OCI-LY7 (cell line): ENCODE data around the gene RASAL2. TPM values are rescaled to one million over a fixed set of nuclear protein-coding genes. Genes with fewer than 3 reads are reported as not detected.

Experiments used
- BruUV-seq: library from RNA; stranded (reverse); fragments of 400-500 nt; replicated peaks from 2 replicates; lab custom pipeline; 2021; lab: Mats Ljungman, UMichigan
- CTCF ChIA-PET: fragments of 300-600 bp; sonication (Branson Sonifier 250); formaldehyde crosslinking; loops from one replicate; lab custom pipeline; 2022; ENCODE audit warnings: antibody characterized with exemption; ENCODE audit not compliant: unreplicated experiment; lab: Charles Lee
- POLR2A ChIA-PET: fragments of 300-600 bp; sonication (Branson Sonifier 250); formaldehyde crosslinking; loops from one replicate; lab custom pipeline; 2022; ENCODE audit warnings: antibody characterized with exemption; lab: Charles Lee
- DNase-seq: peaks from one replicate; pipeline ENCODE4 v3.0.0-alpha.2; 2015; ENCODE audit warnings: low spot score
- H2AFZ ChIP-seq: fragments of 200-600 bp; sonication (generic), shearing (Covaris generic); 2 replicates; pipeline ENCODE4 v1.6.1; 2014; ENCODE audit warnings: mild to moderate bottlenecking, antibody characterized with exemption, low read length, moderate library complexity
- H3K27ac ChIP-seq: fragments of 200-600 bp; sonication (generic); 2 replicates; pipeline ENCODE4 v1.5.1; 2014; ENCODE audit warnings: mixed run types, low read depth, mild to moderate bottlenecking, moderate library complexity, low read length, inconsistent platforms; ENCODE audit not compliant: poor library complexity, severe bottlenecking
- H3K36me3 ChIP-seq: fragments of 200-600 bp; sonication (generic); 2 replicates; pipeline ENCODE4 v1.6.1; 2014; ENCODE audit warnings: mild to moderate bottlenecking, antibody characterized with exemption, low read length, moderate library complexity, mixed read lengths; ENCODE audit not compliant: insufficient read depth
- H3K4me1 ChIP-seq: fragments of 200-600 bp; sonication (generic); 2 replicates; pipeline ENCODE4 v1.5.1; 2014; ENCODE audit warnings: mild to moderate bottlenecking, low read length; ENCODE audit not compliant: insufficient read depth, poor library complexity, severe bottlenecking
- H3K4me2 ChIP-seq: fragments of 200-600 bp; sonication (generic); 2 replicates; pipeline ENCODE4 v1.6.1; 2014; ENCODE audit warnings: mild to moderate bottlenecking, low read length
- H3K4me3 ChIP-seq: fragments of 200-600 bp; sonication (generic); 2 replicates; pipeline ENCODE4 v1.5.1; 2014; ENCODE audit warnings: mild to moderate bottlenecking, low read depth, low read length; ENCODE audit not compliant: poor library complexity, severe bottlenecking
- H3K79me2 ChIP-seq: fragments of 200-600 bp; sonication (generic); 2 replicates; pipeline ENCODE4 v1.6.1; 2016; ENCODE audit warnings: low read depth, mild to moderate bottlenecking, low read length, moderate library complexity, mixed read lengths; ENCODE audit not compliant: insufficient read depth
- H3K9me2 ChIP-seq: fragments of 200-600 bp; sonication (generic); 2 replicates; pipeline ENCODE4 v1.6.1; 2016; ENCODE audit warnings: mild to moderate bottlenecking, low read length, mixed read lengths; ENCODE audit not compliant: insufficient read depth
- H3K9me3 ChIP-seq: fragments of 200-600 bp; sonication (generic); 2 replicates; pipeline ENCODE4 v1.6.1; 2014; ENCODE audit warnings: mild to moderate bottlenecking, mixed run types, low read length, mixed read lengths
- H4K20me1 ChIP-seq: fragments of 200-600 bp; sonication (generic); 2 replicates; pipeline ENCODE4 v1.6.1; 2014; ENCODE audit warnings: mild to moderate bottlenecking, antibody characterized with exemption, low read length, moderate library complexity, mixed read lengths; ENCODE audit not compliant: insufficient read depth
- EZH2phosphoT487 ChIP-seq: fragments of 200-600 bp; sonication (generic); IDR thresholded peaks from 2 replicates; pipeline ENCODE4 v1.6.1; 2018; ENCODE audit warnings: low read depth, borderline replicate concordance, mild to moderate bottlenecking, mixed run types, antibody characterized with exemption, low read length, moderate library complexity, mixed read lengths
- intact Hi-C: fragments of 100-400 bp; cut with micrococcal nuclease; formaldehyde crosslinking; loops from one replicate; pipeline ENCODE4 v1.10.0; 2022; ENCODE audit not compliant: unreplicated experiment
- total RNA-seq, 2 experiments: library from RNA; depleted of rRNA in 1 of 2; stranded (reverse); fragments of >200 nt in 1 of 2; shearing (Covaris generic) in 1 of 2; gene quantifications; 2 replicates each; pipeline ENCODE4 v1.2.3, GENCODE V29; 2014 to 2022
- TF ChIP-seq, protein P1 (sequence below): fragments of 200-600 bp; sonication (generic); conservative IDR thresholded peaks from 2 replicates; pipeline ENCODE4 v1.5.1; 2014; ENCODE audit warnings: mild to moderate bottlenecking, antibody characterized with exemption, low read length, moderate library complexity, mixed read lengths

The RASAL2 gene
- total RNA-seq, 2 experiments from 2014 or later: 0.09 to 0.27 TPM

DNA sequence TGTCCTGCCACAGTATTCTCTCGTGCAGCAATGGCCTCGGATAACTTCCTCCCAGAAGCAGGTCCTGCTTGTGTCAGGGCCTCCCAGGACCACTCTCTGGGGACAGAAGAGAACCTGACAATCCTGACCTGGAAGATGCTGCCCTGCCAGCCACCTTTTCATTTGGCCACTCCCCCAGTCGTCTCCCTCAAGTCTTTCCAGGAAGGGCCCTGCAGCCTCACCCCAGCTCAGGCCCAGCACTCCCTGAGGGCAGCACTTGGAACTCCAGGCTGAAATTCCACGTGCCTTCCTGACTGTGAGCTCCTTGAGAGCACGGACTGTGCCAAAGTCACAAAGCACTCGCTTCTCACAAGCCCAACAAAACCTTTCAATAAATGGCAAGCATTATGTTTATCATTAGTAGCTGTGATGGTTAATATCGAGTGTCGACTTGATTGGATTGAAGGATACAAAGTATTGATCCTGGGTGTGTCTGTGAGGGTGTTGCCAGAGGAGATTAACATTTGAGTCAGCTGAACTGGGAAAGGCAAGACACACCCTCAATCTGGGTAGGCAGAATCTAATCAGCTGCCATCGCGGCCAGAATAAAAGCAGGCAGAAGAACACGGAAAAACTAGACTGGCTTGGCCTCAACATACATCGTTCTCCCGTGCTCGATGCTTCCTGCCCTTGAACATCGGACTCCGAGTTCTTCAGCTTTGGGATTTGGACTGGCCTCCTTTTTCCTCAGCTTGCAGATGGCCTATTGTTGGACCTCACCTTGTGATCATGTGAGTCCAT lies 405.2 kb downstream of the RASAL2 start:
- H3K4me1 ChIP-seq: no peaks in the 10 kb centered on the region
- no peak overlapping the region for H3K4me2 ChIP-seq
- H3K9me2 ChIP-seq: no peaks in the 10 kb centered on the region
- no peaks in the 10 kb centered on the region for H3K36me3 ChIP-seq
- TF ChIP-seq, protein P1, sequence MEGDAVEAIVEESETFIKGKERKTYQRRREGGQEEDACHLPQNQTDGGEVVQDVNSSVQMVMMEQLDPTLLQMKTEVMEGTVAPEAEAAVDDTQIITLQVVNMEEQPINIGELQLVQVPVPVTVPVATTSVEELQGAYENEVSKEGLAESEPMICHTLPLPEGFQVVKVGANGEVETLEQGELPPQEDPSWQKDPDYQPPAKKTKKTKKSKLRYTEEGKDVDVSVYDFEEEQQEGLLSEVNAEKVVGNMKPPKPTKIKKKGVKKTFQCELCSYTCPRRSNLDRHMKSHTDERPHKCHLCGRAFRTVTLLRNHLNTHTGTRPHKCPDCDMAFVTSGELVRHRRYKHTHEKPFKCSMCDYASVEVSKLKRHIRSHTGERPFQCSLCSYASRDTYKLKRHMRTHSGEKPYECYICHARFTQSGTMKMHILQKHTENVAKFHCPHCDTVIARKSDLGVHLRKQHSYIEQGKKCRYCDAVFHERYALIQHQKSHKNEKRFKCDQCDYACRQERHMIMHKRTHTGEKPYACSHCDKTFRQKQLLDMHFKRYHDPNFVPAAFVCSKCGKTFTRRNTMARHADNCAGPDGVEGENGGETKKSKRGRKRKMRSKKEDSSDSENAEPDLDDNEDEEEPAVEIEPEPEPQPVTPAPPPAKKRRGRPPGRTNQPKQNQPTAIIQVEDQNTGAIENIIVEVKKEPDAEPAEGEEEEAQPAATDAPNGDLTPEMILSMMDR: no peak
- no peak for TF ChIP-seq EZH2phosphoT487
- no TSS peak for BruUV-seq
- no peaks in the 10 kb centered on the region for H3K79me2 ChIP-seq
- no peak overlapping the region for H3K4me3 ChIP-seq
- ChIA-PET POLR2A (interaction anchor here (0.6 to 1.2 kb wide), 2 partner anchors 12 to 20 kb away, joined by 3 read pairs; no protein-coding TSS in a partner anchor), CTCF (interaction anchor here (0.6 kb wide), 1 partner anchor 54 kb away, joined by 3 read pairs; no protein-coding TSS in a partner anchor)
- H4K20me1 ChIP-seq: no peaks in the 10 kb centered on the region
- DNase-seq: no peak
- intact Hi-C loops: no loop called here
- no peak overlapping the region for H2AFZ ChIP-seq
- H3K9me3 ChIP-seq: no peaks in the 10 kb centered on the region
- H3K27ac ChIP-seq: no peak overlapping the region

DNA sequence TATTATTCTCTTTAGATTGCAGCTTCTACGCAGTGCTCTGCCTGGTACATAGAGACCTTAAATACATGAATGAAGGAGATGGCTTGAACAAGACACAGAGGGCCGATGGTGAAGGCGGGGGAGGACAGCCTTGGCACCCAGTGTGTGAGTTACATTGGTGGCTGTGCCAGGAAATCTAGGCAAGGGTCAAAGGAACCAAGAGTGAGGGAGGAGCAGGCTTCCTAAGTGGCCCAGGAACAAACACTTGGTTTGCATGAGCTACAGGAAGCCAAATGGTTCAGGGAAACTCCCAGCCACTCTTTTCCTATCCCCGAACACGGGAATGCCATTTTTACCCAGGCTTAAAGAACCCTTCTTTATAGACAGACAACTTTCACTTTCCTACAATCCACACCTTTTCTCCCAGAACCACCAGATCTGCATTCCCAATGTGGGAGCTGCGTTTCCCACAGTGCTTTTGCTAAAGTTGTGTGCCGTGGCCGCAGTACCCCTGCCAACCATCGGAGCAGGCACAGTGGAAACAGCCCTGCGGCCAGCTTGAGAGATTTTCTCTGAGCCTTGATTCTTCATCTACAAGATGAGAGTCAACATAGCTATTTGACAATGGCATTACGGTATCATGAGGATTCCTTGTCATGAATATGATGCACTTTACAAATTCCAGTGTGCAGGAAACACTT lies 406.3 kb downstream of the RASAL2 start:
- Histone ChIP-seq H3K4me3 (no peak overlapping the region), H3K9me3 (no peaks in the 10 kb centered on the region), H2AFZ (no peak overlapping the region), H3K4me1 (no peaks in the 10 kb centered on the region), H3K9me2 (no peaks in the 10 kb centered on the region), H4K20me1 (no peaks in the 10 kb centered on the region), H3K4me2 (no peak overlapping the region), H3K27ac (no peak overlapping the region), H3K79me2 (no peaks in the 10 kb centered on the region), H3K36me3 (no peaks in the 10 kb centered on the region)
- DNase-seq: no peak
- no TSS peak for BruUV-seq
- TF ChIP-seq, protein P1: no peak; the same call in 1 of the 2 replicates
- no peak for TF ChIP-seq EZH2phosphoT487
- CTCF ChIA-PET: interaction anchor here (1.2 to 2.3 kb wide), 2 partner anchors 200 to 502 kb away, joined by 6 read pairs; no protein-coding TSS in a partner anchor
- POLR2A ChIA-PET: interaction anchor here (0.6 kb wide), 1 partner anchor 192 kb away, joined by 4 read pairs; no protein-coding TSS in a partner anchor
- intact Hi-C loops: loop anchor here (2.0 kb wide), 1 partner anchor 189 kb away; no protein-coding TSS in a partner anchor
